ENCODE data around the gene PLCH1.

DNA sequence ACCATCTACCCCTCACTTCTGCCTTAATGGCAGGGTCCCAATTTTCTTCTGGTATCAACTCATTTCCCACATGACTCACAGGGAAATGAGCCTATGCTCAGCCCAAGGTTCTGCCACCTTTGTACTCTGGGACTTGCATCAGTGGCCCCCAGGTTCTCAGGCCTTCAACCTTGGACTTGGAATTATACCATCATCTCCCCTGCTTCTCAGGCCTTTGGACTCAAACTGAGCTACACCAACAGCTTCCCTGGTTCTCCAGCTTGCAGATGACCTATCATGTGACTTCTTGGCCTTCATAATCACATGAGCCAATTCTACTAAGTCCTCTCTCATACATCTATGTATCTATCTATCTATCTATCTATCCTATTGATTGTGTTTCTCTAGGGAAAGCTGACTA lies 149.5 kb downstream of the PLCH1 start:
- TF ChIP-seq FOXA1 (IDR thresholded peaks at IDR 0.05), result no peak
- no peak for TF ChIP-seq BHLHE40 (IDR thresholded peaks at IDR 0.05; ENCODE audit: borderline replicate concordance)
- no peak for TF ChIP-seq TARDBP (IDR thresholded peaks at IDR 0.05)
- TF ChIP-seq ELF4 (IDR thresholded peaks at IDR 0.05), result no peak
- TF ChIP-seq ZNF384 (IDR thresholded peaks at IDR 0.05), result no peak
- no peak for TF ChIP-seq HDGF (IDR thresholded peaks at IDR 0.05; ENCODE audit: borderline replicate concordance)
- no peak for TF ChIP-seq FOXM1 (IDR thresholded peaks at IDR 0.05; ENCODE audit: borderline replicate concordance)
- no peak for TF ChIP-seq SP1 (IDR thresholded peaks at IDR 0.05)
- TF ChIP-seq SUZ12 (IDR thresholded peaks at IDR 0.05), result no peak
- TF ChIP-seq, protein P1, sequence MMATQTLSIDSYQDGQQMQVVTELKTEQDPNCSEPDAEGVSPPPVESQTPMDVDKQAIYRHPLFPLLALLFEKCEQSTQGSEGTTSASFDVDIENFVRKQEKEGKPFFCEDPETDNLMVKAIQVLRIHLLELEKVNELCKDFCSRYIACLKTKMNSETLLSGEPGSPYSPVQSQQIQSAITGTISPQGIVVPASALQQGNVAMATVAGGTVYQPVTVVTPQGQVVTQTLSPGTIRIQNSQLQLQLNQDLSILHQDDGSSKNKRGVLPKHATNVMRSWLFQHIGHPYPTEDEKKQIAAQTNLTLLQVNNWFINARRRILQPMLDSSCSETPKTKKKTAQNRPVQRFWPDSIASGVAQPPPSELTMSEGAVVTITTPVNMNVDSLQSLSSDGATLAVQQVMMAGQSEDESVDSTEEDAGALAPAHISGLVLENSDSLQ (IDR thresholded peaks at IDR 0.05), result no peak
- TF ChIP-seq NFRKB (IDR thresholded peaks at IDR 0.05), result no peak
- TF ChIP-seq CTBP1 (IDR thresholded peaks at IDR 0.05; ENCODE audit: borderline replicate concordance), result no peak
- TF ChIP-seq FOXK2 (IDR thresholded peaks at IDR 0.05), result no peak
- TF ChIP-seq ARNT (IDR thresholded peaks at IDR 0.05), result no peak
